Karpas-422 (cell line): ENCODE data around the gene SLC6A4. TPM values are rescaled to one million over a fixed set of nuclear protein-coding genes. Genes with fewer than 3 reads are reported as not detected.

Source experiments
- DNase-seq: peaks from one replicate; pipeline ENCODE4 v3.0.0-alpha.2; 2015
- H2AFZ ChIP-seq: fragments of 200-600 bp; sonication (generic); 2 replicates; pipeline ENCODE4 v1.6.1; 2014; ENCODE audit warnings: antibody characterized with exemption, low read length, mixed read lengths
- H3K27ac ChIP-seq: fragments of 200-600 bp; sonication (generic); 2 replicates; pipeline ENCODE4 v1.5.1; 2014; ENCODE audit warnings: mild to moderate bottlenecking, low read length, moderate library complexity
- H3K27me3 ChIP-seq: fragments of 200-600 bp; sonication (generic); 2 replicates; pipeline ENCODE4 v1.6.1; 2014; ENCODE audit warnings: low read length, mixed read lengths
- H3K36me3 ChIP-seq: fragments of 200-600 bp; sonication (generic); 2 replicates; pipeline ENCODE4 v1.6.1; 2014; ENCODE audit warnings: low read length, mixed read lengths; ENCODE audit not compliant: insufficient read depth
- H3K4me1 ChIP-seq: fragments of 200-600 bp; sonication (generic); 2 replicates; pipeline ENCODE4 v1.6.1; 2014; ENCODE audit warnings: mild to moderate bottlenecking, low read length, mixed read lengths
- H3K4me2 ChIP-seq: fragments of 200-600 bp; sonication (generic); 2 replicates; pipeline ENCODE4 v1.6.1; 2014; ENCODE audit warnings: low read length, low read depth, mild to moderate bottlenecking; ENCODE audit not compliant: poor library complexity, severe bottlenecking
- H3K4me3 ChIP-seq: fragments of 200-600 bp; sonication (generic); 2 replicates; pipeline ENCODE4 v1.5.1; 2014; ENCODE audit warnings: mild to moderate bottlenecking, antibody characterized with exemption, low read length, mixed read lengths
- H3K79me2 ChIP-seq: fragments of 200-600 bp; sonication (generic); 2 replicates; pipeline ENCODE4 v1.6.1; 2014; ENCODE audit warnings: mild to moderate bottlenecking, low read length, mixed read lengths
- H3K9ac ChIP-seq: fragments of 200-600 bp; sonication (generic); 2 replicates; pipeline ENCODE4 v1.6.0; 2014; ENCODE audit warnings: low read length
- H3K9me2 ChIP-seq: fragments of 200-600 bp; sonication (generic), shearing (Covaris generic); replicated peaks from 2 replicates; pipeline ENCODE4 v1.6.0; 2014; ENCODE audit warnings: mild to moderate bottlenecking, low read length, moderate library complexity; ENCODE audit not compliant: insufficient read depth
- H3K9me3 ChIP-seq: fragments of 300-700, 200-600 bp; sonication (generic); 2 replicates; pipeline ENCODE4 v1.6.1; 2014; ENCODE audit warnings: low read length, mixed read lengths
- H4K20me1 ChIP-seq: fragments of 200-600 bp; sonication (generic); 2 replicates; pipeline ENCODE4 v1.6.1; 2014; ENCODE audit warnings: mild to moderate bottlenecking, antibody characterized with exemption, low read length, low read depth; ENCODE audit not compliant: insufficient read depth
- total RNA-seq: library from RNA; depleted of rRNA; stranded (reverse); fragments of >200 nt; shearing (Covaris generic); gene quantifications from 2 replicates; pipeline ENCODE4 v1.2.3, GENCODE V29; 2014; ENCODE audit warnings: low replicate concordance

The SLC6A4 gene
- total RNA-seq, 1 experiment from 2014 or later = not detected

DNA sequence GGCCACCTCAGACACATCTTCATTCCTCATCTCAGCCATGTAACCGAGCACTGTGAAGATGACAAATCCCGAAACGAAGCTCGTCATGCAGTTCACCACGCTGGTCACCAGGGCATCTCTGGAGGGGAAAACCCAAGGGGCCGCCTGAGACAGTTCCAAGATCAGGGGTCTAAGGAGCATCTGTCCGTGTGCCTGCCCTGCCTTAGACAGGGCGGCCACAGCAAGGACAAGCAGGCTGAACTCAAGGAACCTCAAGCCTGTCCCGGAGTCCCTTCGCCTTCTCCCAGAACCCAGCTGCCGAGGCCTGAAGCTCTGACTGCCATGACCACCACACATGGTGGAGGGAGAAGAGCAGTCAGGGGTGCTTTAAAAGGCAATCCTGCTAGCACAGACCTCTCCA is 22.7 kb downstream of the SLC6A4 start:
- Histone ChIP-seq H3K4me1 (peaks cover 4% of the 10 kb centered on the region; the same call in 1 of the 2 replicates), H3K4me2 (no peak overlapping the region), H3K4me3 (no peak overlapping the region), H3K9ac (no peak overlapping the region), H3K27ac (no peak overlapping the region), H3K27me3 (no peaks in the 10 kb centered on the region), H2AFZ (no peak overlapping the region), H3K9me2 (no peaks in the 10 kb centered on the region), H3K9me3 (no peaks in the 10 kb centered on the region), H3K36me3 (no peaks in the 10 kb centered on the region), H3K79me2 (no peaks in the 10 kb centered on the region), H4K20me1 (no peaks in the 10 kb centered on the region)
- DNase-seq = no peak

DNA sequence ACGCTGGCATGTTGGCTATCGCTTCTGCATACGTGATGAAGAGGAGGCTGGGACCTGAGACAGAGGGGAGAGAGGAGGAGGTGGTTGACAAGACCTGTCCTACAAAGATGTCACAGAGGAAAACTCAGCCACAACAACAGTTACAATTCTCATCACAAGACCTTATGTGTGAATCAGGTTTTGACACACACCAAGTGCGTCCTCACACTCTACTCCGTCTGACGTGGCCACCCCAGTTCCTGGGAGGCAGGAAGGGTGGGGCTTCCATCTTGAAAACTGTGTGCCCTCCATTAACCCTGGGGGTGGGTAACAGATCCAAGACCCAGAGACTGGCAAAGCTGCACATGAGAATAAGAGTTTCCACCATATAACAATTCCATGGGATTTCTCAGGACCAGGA is 24.1 kb downstream of the SLC6A4 start:
- Histone ChIP-seq H3K9me3 (no peaks in the 10 kb centered on the region), H3K36me3 (no peaks in the 10 kb centered on the region), H3K9me2 (no peaks in the 10 kb centered on the region), H3K4me3 (no peak overlapping the region), H4K20me1 (no peaks in the 10 kb centered on the region), H3K79me2 (no peaks in the 10 kb centered on the region), H3K27ac (no peak overlapping the region), H3K27me3 (no peaks in the 10 kb centered on the region), H2AFZ (no peak overlapping the region), H3K4me1 (peaks cover 4% of the 10 kb centered on the region; the same call in 1 of the 2 replicates), H3K4me2 (no peak overlapping the region), H3K9ac (no peak overlapping the region)
- no peak for DNase-seq

DNA sequence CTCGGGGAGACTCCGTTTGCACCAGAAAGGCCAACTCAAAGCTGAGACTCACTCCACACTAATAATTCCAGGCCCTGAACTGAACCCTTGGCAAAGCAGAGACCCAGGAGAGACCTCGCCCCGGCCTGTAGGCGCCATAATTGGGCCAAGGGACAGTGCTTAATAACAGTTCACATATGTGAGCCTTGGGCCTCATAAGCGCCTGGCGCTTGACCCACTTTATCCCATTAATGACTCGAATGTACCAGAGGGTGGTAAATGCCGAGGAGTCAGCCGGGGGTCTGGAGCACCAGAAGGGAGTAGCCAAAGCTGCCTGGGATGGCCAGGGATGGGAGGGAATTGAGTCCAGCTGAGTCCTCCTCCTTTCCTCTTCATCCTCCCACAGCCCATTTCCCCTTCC is 24.6 kb downstream of the SLC6A4 start:
- no peaks in the 10 kb centered on the region for H4K20me1 ChIP-seq
- no peak overlapping the region for H3K4me3 ChIP-seq
- DNase-seq = no peak
- no peak overlapping the region for H2AFZ ChIP-seq
- H3K9ac ChIP-seq = no peak overlapping the region
- H3K4me2 ChIP-seq = no peak overlapping the region
- no peaks in the 10 kb centered on the region for H3K79me2 ChIP-seq
- H3K27ac ChIP-seq = no peak overlapping the region
- H3K27me3 ChIP-seq = no peaks in the 10 kb centered on the region
- H3K36me3 ChIP-seq = no peaks in the 10 kb centered on the region
- peaks cover 4% of the 10 kb centered on the region; the same call in 1 of the 2 replicates for H3K4me1 ChIP-seq
- no peaks in the 10 kb centered on the region for H3K9me3 ChIP-seq
- no peaks in the 10 kb centered on the region for H3K9me2 ChIP-seq

DNA sequence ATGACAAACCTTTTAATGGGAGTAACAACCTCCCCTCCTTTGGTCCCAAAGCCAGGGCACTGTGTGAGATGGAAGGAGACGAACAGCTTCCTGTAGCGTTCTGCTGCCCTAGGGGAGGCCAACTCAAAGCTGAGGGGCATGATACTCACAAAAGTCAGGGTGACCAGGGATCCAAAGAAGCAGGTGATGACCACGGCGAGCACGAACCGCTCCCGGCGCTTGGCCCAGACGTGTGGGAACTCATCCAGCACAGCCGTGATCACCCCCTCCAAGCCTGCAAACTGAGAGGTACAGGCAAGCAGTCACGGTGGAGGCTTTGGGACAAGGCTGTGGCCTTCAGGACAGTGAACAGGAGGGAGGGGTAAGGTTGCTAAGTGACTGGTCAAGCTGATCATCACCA is 25.1 kb downstream of the SLC6A4 start:
- Histone ChIP-seq H3K36me3 (no peaks in the 10 kb centered on the region), H3K79me2 (no peaks in the 10 kb centered on the region), H3K9me3 (no peaks in the 10 kb centered on the region)

DNA sequence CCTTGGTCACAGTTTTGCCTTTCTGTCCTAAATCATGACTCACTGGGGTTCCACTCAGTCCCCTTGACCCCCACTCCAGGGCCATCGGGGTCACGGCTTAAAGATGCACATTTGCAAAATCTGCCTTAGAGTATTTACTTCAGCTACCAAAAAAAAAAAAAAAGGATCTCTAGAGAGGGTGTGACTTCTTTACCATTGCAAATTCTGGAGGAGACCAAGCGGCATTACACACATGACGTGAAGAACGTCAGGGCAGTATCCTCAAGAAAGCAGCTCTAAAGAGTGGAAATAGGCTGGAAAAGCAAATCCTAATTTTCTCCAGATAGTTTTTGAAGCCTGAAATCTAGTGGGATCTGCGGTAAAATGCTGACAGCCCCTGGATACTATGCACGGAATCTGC is 25.6 kb downstream of the SLC6A4 start:
- no peak overlapping the region for H3K9ac ChIP-seq
- DNase-seq = no peak
- H3K36me3 ChIP-seq = no peaks in the 10 kb centered on the region
- H3K27me3 ChIP-seq = no peaks in the 10 kb centered on the region
- H3K4me2 ChIP-seq = no peak overlapping the region
- H3K4me1 ChIP-seq = peaks cover 4% of the 10 kb centered on the region; the same call in 1 of the 2 replicates
- no peaks in the 10 kb centered on the region for H3K9me3 ChIP-seq
- H3K4me3 ChIP-seq = no peak overlapping the region
- no peaks in the 10 kb centered on the region for H3K9me2 ChIP-seq
- no peaks in the 10 kb centered on the region for H4K20me1 ChIP-seq
- H2AFZ ChIP-seq = no peak overlapping the region
- H3K27ac ChIP-seq = no peak overlapping the region
- H3K79me2 ChIP-seq = no peaks in the 10 kb centered on the region

More for the DNA sequence above, 25.1 kb downstream of the SLC6A4 start:
- H3K9me2 ChIP-seq = no peaks in the 10 kb centered on the region
- no peak overlapping the region for H3K27ac ChIP-seq
- no peak overlapping the region for H3K4me3 ChIP-seq
- DNase-seq = no peak
- no peak overlapping the region for H3K9ac ChIP-seq
- no peaks in the 10 kb centered on the region for H4K20me1 ChIP-seq
- no peak overlapping the region for H2AFZ ChIP-seq
- no peaks in the 10 kb centered on the region for H3K27me3 ChIP-seq
- peaks cover 4% of the 10 kb centered on the region; the same call in 1 of the 2 replicates for H3K4me1 ChIP-seq
- no peak overlapping the region for H3K4me2 ChIP-seq

DNA sequence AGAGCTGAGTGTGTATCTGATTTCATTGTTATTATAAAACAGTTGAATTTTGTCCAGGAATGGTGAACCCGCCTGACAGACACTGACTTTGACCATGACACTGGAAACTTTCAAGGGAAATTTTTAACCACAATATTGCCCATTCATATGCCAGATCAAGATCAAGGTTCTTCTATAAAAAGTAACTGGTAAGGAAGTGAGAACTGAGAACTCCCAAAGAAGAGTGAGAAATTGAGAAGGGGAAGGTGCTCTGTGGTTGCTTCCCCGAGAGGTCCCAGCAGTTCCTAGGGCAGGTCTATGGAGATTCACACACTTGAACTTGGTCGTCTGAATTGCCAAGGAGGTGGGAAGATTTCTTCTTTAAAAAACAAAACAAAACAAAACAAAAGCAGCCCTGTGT is 27.3 kb downstream of the SLC6A4 start:
- H3K9ac ChIP-seq = no peak overlapping the region
- no peak overlapping the region for H3K4me3 ChIP-seq
- no peaks in the 10 kb centered on the region for H4K20me1 ChIP-seq
- H3K9me2 ChIP-seq = no peaks in the 10 kb centered on the region
- H3K4me1 ChIP-seq = peaks cover 4% of the 10 kb centered on the region; the same call in 1 of the 2 replicates
- H3K9me3 ChIP-seq = no peaks in the 10 kb centered on the region
- no peak for DNase-seq
- H3K79me2 ChIP-seq = no peaks in the 10 kb centered on the region
- H3K4me2 ChIP-seq = no peak overlapping the region
- no peak overlapping the region for H2AFZ ChIP-seq
- H3K36me3 ChIP-seq = no peaks in the 10 kb centered on the region
- H3K27ac ChIP-seq = no peak overlapping the region
- no peaks in the 10 kb centered on the region for H3K27me3 ChIP-seq

- no peaks in the 10 kb centered on the region for H3K27me3 ChIP-seq
- H3K9me3 ChIP-seq = no peaks in the 10 kb centered on the region
- no peak overlapping the region for H3K4me3 ChIP-seq
- H3K36me3 ChIP-seq = no peaks in the 10 kb centered on the region
- peaks cover 4% of the 10 kb centered on the region; the same call in 1 of the 2 replicates for H3K4me1 ChIP-seq
- H3K27ac ChIP-seq = no peak overlapping the region
- H3K79me2 ChIP-seq = no peaks in the 10 kb centered on the region
- no peak for DNase-seq
- no peak overlapping the region for H3K4me2 ChIP-seq
- H3K9ac ChIP-seq = no peak overlapping the region
- no peak overlapping the region for H2AFZ ChIP-seq
- H3K9me2 ChIP-seq = no peaks in the 10 kb centered on the region
- H4K20me1 ChIP-seq = no peaks in the 10 kb centered on the region
Measured at GRCh38 chr17:30207655-30208054, 27.8 kb downstream of the SLC6A4 start.

GRCh38 chr17:30203471-30203981 is 32.0 kb downstream of the SLC6A4 start:
- Histone ChIP-seq H3K4me1 (peaks cover 4% of the 10 kb centered on the region; the same call in 1 of the 2 replicates), H3K4me2 (no peak overlapping the region), H4K20me1 (no peaks in the 10 kb centered on the region), H3K9me2 (no peaks in the 10 kb centered on the region), H3K9ac (no peak overlapping the region), H3K36me3 (no peaks in the 10 kb centered on the region), H2AFZ (no peak overlapping the region), H3K79me2 (no peaks in the 10 kb centered on the region), H3K9me3 (no peaks in the 10 kb centered on the region), H3K27ac (no peak overlapping the region), H3K27me3 (no peaks in the 10 kb centered on the region), H3K4me3 (no peak overlapping the region)
- no peak for DNase-seq
